Neural progenitor cell (in vitro differentiated cells): ENCODE measurements around the gene PVR.

Source experiments
- EZH2 ChIP-seq: fragments of 200-600 bp; sonication (generic); IDR thresholded peaks from 2 replicates; pipeline ENCODE4 v1.6.1; 2017; ENCODE audit warnings: antibody characterized with exemption, mild to moderate bottlenecking, moderate library complexity
- EZH2phosphoT487 ChIP-seq: fragments of 200-600 bp; sonication (generic); IDR thresholded peaks from 2 replicates; pipeline ENCODE4 v1.6.1; 2017; ENCODE audit warnings: antibody characterized with exemption
- TF ChIP-seq, protein P1 (sequence below): fragments of 200-600 bp; sonication (generic); IDR thresholded peaks from 2 replicates; pipeline ENCODE4 v1.5.1; 2017; ENCODE audit warnings: antibody characterized with exemption, mild to moderate bottlenecking

DNA sequence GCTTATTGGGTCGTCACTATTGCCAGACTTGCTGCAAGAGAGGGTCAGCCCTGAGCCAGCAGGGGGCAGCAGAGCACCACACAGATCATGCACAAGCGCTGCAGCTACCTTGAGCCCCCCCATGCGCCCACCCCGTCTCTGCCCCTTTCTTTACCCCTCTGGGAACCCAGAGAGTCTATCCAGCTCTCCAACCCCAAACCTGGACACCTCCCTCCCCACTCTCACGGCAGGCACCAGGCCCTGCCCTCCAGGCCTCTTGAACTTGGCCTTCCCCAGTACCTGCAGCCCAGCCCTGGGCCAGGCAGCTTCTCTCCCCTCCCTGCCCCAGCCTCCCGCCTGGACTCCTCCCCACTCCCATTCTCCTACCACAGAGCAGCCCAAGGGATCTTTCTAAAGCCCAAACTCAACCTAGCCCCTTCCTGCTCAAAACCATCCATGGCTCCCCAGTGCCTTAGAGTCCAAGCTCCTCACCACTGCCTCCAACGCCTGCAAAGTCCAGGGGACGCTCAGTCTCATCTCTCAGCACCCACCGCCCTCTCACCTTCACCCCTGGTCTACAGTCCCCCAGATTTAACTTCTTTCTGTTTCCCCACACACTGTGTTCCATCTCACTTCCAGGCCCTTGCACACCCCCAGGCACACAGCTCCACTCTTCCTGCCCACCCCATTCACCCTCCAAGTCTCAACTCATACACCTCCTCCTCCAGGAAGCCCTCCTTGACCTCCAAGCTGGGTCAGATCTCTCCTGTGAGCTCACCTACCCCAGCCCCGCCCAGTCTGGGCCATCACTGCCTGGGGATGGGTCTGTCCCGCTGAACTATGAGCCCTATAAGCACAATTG is 45.8 kb downstream of the PVR start:
- TF ChIP-seq, protein P1, sequence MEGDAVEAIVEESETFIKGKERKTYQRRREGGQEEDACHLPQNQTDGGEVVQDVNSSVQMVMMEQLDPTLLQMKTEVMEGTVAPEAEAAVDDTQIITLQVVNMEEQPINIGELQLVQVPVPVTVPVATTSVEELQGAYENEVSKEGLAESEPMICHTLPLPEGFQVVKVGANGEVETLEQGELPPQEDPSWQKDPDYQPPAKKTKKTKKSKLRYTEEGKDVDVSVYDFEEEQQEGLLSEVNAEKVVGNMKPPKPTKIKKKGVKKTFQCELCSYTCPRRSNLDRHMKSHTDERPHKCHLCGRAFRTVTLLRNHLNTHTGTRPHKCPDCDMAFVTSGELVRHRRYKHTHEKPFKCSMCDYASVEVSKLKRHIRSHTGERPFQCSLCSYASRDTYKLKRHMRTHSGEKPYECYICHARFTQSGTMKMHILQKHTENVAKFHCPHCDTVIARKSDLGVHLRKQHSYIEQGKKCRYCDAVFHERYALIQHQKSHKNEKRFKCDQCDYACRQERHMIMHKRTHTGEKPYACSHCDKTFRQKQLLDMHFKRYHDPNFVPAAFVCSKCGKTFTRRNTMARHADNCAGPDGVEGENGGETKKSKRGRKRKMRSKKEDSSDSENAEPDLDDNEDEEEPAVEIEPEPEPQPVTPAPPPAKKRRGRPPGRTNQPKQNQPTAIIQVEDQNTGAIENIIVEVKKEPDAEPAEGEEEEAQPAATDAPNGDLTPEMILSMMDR: peak; percentile 87
- TF ChIP-seq EZH2 (no peak), EZH2phosphoT487 (no peak)
